NCI-H146 treated with DMSO at 0.1 percent for 48 hours (cell line): ENCODE results near the gene HOXB9.

ENCODE experiments used
- DNase-seq: peaks from one replicate; lab custom pipeline; 2025; ENCODE audit not compliant: unreplicated experiment; lab: John Stamatoyannopoulos, UW

Gene HOXB9

DNA sequence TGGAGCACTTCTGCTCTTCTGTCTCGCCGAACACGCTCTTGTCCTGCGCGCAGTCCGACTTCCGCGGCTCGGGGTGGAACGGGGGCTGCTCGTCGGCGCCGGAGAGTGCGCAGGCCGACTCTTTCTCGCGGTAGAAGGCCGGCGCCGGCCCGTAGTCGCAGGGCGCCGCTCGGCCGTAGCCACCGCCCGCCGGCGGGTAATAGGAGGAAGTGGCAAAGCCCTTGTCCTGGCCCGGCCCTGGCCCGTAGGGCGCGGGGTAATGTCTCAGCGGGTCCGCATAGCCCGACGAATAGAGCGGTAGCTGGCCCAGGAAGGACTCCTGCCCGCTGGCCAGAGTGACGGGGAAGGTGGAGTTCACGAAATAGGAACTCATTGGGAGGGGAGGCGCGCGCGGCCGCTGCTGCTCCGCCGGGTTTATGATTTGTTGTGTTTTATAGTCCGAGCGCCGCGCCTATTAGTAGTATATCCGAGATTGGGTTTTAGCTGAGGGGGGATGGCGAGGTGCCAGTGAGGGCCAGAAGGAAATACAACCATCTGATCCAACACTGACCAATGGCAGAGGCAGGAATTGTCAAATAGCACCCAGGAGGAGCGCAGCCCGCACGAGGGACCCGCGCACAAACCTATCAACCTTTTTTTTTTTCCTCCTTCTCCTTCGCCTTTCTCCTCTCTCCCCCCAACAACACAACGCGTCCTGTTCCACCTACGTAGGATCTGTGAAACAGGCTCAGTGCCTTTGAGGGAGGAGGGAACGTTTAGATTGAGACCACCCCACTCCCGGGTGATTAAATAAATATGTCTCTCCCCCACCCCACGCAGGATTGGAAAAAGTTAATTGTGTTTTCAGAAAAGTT is 28.2 kb downstream of the HOXB9 start:
- peak; percentile 19 for DNase-seq

DNA sequence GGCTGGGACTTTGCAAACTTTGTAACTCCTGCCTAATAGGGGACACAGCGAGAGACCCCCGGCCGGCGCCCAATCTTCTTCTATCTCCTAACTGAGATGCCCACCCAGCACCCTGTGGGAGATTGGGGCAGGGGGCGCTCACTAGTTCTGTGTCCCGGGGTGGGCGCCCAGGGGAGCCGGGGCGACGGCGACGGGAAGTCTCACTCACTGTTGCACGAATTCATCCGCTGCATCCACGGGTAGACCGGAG is 28.7 kb downstream of the HOXB9 start:
- DNase-seq: no peak

GRCh38 chr17:48596735-48597527 is 29.2 kb downstream of the HOXB9 start:
- no peak for DNase-seq

GRCh38 chr17:48596000-48596734 is 30.0 kb downstream of the HOXB9 start:
- no peak for DNase-seq

GRCh38 chr17:48595278-48595999 is 30.7 kb downstream of the HOXB9 start:
- no peak for DNase-seq

DNA sequence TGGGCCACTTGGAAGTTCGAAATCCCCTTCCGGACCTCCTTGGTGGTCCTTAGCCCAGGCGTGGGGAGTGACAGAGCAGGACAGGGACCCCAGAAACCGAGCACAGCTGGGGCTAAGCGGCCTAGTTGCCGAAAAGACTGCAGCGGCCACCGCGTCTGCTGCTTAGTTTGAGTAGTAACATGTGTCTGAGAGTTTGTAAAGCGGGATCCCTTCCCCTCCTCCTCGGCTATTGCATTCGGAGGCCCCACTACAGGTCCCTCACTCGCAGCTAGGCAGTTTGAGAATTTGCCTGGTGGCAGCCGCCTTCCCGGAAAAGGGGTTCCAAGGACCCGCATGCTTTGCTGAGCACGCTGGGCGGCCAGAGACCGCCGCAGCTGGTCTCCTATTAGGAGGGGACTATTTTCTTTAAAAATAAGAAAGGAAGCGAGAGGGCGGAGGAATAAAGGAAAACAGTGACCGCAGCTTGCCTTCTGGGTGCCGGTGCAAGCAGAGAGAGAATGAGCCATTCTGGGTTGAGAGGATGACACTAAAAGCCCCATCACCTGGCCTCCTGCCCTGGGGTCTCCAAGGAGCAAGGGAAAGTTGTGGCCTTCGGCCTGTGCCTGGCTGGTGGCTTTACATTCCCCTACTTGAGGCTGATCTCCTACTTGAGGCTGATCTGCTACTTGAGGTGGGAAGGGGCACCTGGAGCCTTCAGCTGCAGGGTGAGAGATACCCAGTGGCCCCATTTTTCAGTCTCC is 31.4 kb downstream of the HOXB9 start:
- no peak for DNase-seq

DNA sequence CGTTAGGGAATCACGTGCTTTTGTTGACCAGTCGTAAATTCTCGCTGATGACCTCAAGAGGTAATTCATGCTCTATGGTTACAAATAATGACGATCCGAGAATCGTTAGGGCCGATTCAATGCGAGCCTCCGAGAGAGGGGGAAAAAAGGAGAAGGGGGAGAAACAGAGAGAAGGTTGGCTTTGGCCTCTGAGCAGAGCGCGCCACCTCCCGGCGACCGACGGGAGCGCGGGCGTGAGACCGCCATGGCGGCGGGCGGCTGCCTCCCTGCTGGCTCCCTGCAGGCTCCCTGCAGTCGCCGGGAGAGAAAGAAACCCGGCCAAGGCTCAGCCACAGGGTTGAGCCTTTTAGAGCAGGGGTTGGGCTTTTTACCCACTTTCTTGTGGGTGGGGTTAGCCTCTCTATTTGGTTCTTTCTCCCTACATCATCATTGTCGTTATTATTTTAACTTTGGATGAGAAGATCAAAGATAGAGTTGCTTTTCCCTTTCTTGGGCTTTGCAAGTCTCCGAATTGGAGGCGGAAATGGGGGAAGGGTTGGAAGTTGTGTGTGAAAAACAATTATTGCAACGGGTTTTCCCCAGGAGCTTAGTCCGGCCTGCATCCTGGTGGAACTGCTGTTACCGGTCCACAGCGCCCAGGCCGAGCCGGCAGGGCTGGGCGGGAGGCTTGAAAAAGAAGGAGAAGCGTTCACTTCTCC is 32.2 kb downstream of the HOXB9 start:
- DNase-seq: peak; percentile 87

GRCh38 chr17:48593126-48593829 is 32.9 kb downstream of the HOXB9 start, which contains the start of gene HOXB5:
HOXB5 (minus strand) TSS chr17:48593779; CDS start chr17:48593682, 97 bp downstream.
- DNase-seq: peak; percentile 64

- DNase-seq: no peak
Observed at GRCh38 chr17:48592577-48592976, 33.6 kb downstream of the HOXB9 start.

DNA sequence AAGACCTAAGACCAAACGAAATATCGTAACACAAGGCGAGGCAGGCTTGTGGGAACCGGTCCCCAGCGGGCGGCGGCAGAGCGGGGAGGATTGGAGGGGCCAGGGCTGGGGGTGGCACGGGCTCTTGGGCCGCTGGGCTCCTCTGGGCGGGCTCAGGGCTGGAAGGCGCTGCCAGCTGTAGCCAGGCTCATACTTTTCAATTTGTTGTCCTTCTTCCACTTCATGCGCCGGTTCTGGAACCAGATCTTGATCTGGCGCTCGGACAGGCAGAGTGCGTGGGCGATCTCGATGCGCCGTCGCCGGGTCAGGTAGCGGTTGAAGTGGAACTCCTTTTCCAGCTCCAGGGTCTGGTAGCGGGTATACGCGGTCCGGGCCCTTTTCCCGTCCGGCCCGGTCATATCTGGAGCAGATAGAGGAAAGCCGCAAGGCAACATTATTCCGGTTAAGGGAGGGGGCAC is 34.1 kb downstream of the HOXB9 start:
- DNase-seq: no peak

DNA sequence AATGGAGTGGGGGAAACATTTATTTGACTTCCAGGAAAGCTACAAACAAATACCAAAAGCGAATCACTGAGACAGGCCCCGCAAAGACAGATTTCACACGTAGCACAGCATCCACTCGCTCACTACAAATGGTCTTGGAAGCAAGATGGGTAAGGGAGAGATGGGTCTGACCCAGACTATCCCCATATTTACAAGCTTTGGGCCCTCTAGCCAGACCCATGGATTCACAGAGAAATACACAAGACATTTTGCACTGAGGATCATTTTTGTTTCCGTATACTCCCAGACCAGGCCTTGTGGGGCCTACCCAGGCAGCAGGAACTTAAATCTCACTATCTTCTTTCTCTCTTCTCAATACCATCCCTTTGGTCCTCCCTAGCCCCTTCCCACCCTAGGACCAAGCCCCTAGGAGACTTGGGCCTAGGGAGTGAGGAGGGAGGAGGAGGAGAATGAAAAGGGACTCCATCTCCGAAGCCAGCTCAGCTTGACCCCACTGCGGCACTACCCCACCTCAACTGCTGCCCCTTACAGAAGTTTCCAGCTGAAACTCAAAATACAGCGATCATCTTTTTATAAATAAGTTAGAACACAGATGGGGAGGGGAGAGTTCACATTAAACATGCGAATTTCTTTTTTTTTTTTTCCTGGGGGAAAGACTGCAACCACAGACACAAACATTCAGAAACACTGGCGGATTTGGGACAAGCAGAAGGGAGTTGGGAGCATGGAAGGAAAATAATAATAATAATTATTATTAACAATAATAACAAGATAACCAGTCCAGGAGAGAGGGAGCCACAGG is 34.7 kb downstream of the HOXB9 start:
- DNase-seq: no peak

- DNase-seq: no peak
Observed at GRCh38 chr17:48590607-48591161, 35.5 kb downstream of the HOXB9 start.

DNA sequence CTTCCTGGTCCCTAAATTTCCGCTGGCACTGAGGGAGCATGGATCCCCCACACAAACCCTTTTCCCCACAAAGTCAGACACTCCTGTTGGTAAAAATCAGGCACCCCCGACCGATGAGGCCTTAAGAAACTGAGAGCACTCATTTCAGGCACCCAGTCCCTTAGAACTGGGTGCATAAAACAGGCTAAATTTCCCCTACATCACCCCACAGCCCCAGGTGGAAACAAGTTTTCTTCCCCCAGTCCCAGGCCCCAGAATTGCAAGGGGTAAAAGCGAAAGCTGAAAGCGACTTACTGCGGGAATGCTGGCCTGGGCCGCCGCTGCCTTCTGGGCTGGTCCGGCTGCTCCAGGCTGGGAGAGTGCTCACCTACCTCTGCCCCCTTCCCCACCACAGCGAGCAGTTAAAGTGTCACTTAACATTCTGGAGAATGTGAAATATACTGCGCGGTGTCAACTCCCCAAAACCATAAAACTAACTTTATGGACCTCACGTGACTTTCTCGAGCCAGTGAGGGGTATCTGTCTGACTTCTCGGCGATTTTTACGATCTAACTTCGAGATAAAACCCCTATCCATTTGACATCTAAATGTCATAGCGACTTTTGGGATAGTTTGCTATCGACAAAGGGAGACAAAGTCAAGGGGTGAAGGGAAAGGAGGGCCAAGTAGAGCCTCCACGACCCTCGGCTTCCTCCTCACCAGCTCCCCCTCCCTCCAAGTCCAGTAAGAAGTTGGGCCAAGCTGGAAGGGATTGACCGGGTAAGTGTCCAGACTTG is 36.1 kb downstream of the HOXB9 start, which contains the start of gene HOXB3:
Gene HOXB3 (minus strand): TSS at position 411 of the 776 bp plus-strand sequence. CDS start 37,767 bp downstream, outside the sequence.
- DNase-seq: no peak

DNA sequence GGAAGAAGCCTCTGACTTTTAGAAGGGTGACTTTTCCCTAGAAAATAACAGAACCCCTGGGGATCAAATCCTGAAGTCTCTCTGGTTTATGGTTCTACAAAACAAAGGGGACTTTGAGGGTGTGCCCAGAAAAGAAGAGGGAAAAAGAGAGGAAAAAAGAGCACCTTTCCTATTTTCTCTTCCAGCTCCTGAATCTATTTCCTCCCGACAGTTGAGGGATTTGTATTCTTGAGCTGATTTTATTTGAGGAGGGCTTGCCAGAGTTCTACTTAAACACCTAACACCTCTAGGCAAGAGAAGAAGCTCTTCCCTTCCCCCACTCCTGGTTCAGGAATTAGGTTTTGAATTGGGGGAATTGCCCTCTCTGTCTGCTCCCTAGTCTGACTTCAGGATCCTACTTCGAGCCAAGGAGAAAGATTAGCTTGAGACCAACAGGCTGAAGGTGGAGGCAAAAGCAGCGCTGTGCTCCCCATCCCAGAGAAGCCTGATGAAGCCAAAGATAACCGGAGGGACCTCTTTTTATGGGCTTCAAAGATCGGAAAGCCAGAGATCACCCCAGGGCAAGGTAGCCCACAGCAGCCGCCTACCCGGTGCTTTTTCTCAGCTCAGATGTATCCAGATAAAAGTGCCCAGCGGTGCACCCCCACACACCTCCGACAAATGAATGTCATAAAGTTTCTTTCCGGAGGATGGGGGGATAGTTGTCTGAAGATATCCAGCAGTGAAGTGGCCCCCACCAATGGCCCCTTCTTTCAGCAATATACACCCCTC is 36.9 kb downstream of the HOXB9 start:
- DNase-seq: no peak

GRCh38 chr17:48588528-48588927 is 37.6 kb downstream of the HOXB9 start:
- DNase-seq: no peak

DNA sequence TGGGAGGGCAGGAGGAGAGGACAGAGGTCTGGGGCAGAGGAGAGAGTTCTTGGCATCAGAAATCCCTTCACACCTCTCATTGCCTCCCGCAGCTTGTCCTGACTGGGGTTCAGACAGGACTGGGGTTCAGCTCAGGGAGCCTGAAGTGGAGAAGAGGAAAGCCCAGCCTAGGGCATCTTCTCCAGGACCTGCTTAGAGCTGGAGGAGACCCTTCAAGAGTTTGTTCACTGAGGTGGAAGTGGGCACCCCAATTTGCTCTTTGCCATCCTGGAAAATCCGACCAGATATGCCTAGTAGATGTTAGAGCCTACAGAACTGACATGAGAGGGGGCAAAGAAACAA is 38.1 kb downstream of the HOXB9 start:
- DNase-seq: no peak
